Stimulated activated CD4-positive, alpha-beta T cell treated with anti-CD3 and anti-CD28 coated beads, Interleukin-12 subunit alpha, Interleukin-12 subunit beta, amount 100 ng/mL, for 4 hours (primary cell): ENCODE measurements around the gene ESPNL.
"Not testable (repeated sequence)": the region's sequence is repeated elsewhere in the genome, so short reads cannot be mapped to it uniquely, and the experiment has no call there.

Source experiments
- DNase-seq: peaks from one replicate; pipeline ENCODE4 v3.0.0-alpha.2; 2020

ESPNL gene, protein sequence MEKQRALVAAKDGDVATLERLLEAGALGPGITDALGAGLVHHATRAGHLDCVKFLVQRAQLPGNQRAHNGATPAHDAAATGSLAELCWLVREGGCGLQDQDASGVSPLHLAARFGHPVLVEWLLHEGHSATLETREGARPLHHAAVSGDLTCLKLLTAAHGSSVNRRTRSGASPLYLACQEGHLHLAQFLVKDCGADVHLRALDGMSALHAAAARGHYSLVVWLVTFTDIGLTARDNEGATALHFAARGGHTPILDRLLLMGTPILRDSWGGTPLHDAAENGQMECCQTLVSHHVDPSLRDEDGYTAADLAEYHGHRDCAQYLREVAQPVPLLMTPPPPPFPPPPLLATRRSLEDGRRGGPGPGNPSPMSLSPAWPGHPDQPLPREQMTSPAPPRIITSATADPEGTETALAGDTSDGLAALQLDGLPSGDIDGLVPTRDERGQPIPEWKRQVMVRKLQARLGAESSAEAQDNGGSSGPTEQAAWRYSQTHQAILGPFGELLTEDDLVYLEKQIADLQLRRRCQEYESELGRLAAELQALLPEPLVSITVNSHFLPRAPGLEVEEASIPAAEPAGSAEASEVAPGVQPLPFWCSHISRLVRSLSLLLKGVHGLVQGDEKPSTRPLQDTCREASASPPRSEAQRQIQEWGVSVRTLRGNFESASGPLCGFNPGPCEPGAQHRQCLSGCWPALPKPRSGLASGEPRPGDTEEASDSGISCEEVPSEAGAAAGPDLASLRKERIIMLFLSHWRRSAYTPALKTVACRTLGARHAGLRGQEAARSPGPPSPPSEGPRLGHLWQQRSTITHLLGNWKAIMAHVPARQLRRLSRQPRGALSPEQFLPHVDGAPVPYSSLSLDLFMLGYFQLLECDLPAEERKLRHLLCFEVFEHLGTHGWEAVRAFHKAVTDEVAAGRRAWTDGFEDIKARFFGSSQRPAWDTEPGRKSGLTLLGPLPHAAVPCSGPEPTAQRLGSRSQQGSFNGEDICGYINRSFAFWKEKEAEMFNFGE

DNA sequence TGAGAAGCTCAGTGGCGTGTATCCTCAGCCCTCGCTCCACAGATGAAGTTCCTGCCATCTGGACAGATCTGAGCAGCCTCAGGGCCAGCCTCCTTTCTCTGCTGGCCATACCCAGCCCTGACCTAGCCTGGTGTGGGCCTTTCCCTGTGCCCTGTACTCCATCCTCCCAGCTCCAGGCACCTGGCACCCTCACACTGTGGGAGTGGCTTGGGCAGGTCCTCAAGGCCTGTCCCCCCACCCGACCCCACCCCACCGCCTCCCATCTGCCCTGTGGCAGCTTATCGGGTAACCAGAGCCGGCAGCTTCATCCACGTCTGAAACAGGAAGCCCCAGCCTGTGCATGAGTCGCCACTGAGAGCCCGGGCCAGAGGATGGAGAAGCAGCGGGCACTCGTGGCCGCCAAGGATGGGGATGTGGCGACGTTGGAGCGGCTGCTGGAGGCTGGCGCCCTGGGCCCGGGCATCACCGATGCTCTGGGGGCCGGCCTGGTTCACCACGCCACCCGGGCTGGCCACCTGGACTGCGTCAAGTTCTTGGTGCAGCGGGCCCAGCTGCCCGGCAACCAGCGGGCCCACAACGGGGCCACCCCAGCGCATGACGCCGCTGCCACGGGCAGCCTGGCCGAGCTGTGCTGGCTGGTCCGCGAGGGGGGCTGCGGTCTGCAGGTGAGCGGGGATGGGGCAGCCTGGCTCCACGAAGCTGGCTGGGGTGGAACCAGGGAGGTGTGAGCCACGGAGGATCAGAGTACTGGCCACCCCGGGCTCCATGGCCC is at the start of gene ESPNL:
Gene ESPNL (plus strand): TSS at position 292 of the 772 bp plus-strand sequence. CDS start 80 bp downstream, at position 372.
- no peak for DNase-seq

DNA sequence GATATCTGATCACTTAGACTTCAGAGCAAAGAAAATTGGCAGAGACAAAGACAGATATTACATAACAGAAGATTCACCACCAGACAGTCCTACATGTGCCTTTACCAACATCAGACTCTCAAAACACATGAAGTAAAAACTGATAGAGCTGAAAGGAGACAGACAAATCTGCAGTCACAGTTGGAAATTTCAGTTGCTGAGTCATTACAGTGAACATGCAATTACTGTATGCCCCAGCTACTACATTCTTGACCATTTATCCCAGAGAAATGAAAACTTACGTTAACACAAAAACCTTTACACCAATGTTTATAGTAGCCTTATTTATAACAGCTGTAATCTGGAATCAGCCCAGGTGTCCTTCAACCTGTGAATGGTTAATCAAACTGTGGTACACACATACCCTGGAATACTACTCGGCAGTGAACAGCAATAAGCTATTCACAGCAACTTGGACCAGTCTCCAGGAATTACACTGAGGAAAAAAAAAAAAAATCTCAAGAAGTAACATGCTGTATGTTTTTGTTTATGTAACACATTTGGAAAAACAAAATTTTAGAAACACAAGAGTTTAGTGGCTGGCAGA is 46.9 kb upstream of the ESPNL start:
- DNase-seq, result no peak

DNA sequence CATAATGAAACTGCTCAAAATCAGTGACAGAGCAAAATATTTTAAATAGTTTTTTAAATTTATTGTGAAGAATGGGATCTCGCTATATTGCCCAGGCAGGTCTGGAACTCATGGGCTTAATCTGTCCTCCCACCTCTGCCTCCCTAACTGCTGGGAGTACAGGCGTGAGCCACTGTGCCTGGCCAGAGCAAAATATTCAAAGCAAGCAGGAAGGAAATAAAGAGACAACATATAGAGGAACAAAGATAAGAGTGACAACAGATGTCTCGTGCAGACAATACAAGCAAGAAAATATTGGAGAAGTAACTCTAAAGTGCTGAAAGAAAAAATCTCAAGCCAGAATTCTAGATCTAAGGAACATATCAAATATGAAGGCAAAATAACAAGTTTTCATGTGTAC is 44.3 kb upstream of the ESPNL start:
- DNase-seq, result no peak

DNA sequence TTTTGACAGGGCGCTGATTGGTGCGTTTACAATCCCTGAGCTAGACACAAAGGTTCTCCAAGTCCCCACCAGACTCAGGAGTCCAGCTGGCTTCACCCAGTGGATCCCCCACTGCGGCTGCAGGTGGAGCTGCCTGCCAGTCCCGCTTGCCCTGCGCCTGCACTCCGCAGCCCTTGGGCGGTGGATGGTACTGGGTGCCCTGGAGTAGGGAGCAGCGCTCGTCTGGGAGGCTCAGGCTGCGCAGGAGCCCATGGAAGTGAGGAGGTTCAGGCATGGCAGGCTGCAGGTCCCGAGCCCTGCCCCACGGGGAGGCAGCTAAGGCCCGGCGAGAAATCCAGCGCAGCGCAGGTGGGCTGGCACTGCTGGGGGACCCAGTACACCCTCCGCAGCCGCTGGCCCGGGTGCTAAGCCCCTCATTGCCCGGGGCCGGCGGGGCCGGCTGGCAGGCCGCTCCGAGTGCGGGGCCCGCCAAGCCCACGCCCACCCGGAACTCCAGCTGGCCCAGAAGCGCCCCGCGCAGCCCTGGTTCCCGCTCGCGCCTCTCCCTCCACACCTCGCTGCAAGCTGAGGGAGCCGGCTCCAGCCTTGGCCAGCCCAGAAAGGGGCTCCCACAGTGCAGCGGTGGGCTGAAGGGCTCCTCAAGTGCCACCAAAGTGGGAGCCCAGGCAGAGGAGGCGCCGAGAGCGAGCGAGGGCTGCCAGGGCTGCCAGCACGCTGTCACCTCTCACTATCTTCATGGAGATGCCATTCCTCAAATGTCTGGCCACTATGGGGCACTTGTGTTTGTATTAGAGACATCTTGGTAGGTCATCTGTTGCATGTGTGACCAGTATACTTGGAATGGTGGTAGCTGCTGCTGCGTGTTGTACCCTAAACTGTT is 42.2 kb upstream of the ESPNL start:
- DNase-seq, result not testable (repeated sequence)

DNA sequence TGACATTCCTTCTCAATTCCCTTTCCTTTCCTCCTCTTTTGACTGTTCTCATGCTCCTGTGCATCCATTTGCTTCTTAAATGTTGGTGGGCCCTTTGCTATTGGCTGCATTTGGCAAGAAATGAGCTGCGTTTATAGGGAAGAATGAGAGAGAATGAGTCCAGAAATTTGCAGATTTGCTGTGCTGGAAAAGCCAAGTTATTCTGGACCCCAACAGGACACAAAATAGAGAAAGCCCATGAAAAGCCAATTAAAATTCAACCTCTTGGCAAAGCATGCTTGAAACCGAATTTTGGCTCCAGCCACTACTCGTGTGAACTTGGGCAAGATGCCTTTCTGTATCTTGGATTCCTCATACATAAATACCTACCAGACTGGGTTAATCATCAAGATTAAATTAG is 40.6 kb upstream of the ESPNL start:
- DNase-seq, result no peak

DNA sequence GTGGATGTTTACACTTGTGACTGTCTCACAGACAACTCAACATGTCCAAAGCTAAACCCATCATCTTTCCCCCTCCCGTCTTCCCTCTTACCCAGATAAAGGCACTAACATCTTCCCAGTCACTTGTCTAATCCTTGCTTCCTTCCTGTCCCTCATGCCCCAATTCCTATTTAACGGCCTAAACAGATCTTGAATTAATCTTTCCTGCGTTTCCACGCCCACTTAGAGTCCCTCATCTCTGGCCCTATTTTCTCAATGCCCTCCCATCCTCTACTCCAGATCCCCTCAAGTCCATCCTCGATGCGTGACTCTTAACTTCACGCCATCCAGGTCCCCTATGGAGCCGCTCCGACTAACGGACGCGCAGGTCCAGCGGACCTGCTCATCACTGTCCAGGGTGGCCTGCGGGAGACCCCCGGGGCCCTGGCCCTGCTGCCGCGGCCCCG is 40.0 kb upstream of the ESPNL start:
- no peak for DNase-seq

DNA sequence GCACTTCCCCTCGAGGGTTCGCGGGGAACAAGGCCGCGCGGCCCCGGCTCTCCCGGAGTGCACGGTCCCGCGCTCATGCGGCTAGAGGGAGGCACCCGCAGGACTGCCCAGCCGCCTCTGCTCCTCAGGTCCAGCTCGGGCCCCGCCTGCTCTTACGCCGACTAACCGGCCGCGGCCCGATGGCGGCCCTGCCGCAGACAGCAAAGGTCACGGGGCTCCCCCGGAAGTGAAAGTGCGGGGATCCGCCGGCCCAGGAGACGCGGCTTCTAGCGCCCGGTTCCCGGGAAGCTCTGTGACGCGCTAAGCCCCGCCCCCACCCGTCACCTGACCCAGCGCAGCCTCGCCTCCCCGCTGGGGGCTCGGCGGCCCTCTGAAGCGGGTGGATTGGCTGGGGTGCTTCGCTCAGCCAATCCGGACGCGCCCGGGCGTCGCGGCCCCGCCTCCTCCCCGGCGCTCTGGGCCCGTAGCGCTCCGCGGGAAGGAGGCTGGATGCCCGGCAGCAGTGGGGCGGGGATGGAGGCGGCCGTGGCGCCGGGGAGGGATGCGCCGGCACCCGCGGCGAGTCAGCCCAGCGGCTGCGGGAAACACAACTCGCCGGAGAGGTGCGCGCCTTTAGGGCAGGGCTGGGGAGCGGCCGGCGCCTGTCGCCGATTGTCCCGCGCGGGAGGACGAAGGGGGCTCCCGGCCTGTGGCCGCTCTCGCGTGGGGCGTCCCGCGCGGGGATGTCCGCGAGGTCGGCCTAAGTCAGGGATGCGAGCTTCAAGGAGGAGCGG is 39.4 kb upstream of the ESPNL start, which contains the start of gene SCLY:
Gene SCLY (plus strand): TSS at position 460 of the 773 bp plus-strand sequence. CDS start 54 bp downstream, at position 514.
- DNase-seq, result peak; percentile 95

DNA sequence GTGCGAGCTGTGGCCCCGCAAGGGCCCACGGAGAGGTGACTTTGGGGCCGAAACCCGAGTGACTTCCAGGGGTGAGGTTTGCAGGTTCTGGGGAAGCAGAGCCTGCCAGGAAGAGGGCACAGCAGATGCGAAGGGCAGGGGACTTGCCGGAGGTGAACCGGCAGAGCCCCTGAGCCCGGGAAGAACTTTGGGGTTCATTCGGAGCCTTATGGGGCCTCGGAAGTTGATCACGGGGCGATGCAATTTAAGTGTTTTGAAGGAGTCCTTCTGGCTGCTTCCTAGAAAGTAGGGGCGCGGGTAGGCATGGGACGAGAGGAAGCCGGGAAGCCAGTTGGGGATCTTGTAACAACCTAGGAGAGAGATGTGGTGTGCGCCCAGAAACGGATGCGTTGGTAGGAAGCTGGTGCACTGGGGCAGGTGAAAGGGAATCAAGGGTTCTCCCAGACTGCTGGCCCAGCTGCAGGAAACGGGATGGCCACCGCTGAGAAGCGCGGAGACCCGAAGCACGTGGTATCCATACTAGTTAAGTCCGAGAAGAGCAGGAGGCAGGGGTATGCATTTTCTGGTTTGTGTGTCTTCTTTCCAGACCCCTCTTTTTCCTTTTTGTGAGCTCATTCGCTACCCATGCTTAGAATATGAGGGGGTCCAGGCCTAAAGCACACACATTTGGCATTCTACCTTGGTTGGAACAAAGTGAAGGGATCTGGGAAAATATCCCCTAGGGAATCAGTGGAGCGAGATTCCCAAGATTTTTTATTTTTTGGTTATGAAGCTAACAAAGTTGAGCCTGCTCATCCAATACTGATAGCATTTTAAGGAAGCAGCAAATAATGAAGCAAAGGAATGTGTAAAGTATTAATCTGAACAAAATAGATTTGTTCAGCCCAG is 38.6 kb upstream of the ESPNL start:
- peak; percentile 39 for DNase-seq

DNA sequence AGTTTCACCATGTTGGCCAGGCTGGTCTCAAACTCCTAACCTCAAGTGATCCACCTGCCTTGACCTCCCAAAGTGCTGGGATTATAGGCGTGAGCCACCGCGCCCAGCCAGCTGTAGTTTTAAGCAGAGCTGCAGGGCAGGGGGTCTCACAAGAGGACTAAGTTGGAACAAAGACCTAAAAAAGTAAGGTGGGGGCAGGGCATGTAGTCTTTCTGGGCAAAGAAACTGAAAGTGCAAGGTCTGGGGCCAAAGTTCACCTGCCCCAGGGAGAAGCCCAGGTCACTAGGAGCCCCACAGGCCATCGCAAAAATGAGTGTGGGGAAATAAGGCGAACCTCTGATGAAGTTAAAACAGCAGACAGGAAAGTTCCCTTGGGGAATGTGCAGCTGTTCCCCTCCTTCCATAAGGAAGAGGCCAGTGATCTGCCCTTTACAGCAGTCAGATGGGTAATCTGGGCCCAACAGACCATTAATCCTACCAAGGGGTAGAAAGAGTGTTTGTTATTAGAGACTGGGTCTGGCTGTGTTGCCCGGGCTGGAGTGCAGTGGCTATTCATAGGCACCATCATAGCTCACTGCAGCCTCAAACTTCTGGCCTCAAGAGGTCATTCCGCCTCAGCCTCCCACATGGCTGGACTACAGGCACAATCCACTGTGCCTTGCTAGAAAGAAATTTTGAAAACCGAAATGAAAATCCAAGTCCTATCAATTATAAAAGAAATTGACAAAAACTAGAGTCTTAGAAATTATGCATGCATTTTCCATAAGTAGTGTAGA is 36.5 kb upstream of the ESPNL start:
- no peak for DNase-seq

DNA sequence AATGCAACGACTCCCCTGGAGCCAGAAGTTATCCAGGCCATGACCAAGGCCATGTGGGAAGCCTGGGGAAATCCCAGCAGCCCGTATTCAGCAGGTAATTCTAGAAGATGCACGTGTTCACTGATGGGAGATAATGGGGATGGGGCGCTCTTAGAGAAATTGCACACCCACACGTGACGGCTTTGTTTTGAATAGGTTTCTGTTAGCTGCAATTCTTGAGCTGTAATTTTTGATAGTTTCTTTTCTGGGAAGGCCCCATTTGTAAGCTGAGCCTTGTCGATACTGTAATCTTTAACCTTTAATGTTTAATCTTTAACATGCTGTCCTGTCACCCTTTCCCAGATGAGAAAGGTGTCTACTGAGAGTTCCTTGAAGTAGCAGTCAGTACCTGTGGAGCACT is 35.8 kb upstream of the ESPNL start:
- DNase-seq, result no peak

DNA sequence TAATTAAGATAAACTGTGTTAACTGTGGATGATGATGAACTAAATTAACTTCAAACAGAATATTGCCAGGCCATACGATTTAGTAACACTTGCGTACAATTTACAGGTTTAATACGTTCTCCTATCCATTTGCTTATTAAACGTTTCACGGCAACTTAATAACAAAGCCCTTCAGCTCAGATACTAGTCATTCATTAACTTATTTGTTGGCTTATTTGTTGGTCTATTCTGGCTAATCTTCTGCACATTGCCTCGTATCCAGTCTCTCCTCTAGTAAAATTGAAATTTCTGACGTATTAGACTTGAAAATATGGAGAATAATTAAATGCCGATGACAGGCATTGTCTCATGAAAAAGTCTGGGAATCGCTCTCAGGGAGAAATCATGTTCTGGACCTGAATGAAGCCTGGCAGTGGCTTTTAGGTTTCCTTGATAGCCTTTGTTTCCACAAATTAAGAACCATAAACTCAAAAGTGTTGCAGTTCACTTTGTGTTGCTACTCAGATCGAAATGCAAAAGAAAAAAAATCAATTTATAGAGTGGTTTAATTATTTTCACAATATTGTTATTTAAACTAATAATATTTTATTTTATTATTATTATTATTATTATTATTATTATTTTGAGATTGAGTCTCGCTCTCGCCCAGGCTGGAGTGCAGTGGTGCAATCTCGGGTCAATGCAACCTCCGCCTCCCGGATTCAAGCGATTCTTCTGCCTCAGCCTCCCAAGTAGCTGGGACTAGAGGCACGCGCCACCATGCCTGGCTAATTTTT is 34.9 kb upstream of the ESPNL start:
- no peak for DNase-seq

DNA sequence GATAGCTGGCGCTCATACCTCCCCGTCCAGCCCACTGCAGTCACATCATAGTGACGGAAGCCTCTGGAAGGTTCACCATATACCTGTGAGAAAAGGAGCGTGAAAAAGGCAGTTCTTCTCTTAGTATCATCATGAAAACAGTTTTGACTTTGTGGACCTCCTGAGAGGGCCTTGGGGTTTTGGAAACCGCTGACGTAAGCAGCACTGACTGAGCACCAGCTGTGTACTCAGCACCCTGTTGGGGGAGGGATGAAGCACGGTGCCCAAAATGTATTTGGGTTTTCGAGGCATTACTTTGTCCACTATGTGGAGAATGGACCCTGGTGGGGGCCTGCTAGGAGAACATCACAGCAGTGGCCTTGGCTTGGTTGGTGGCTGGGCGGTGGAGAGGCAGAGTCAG is 33.9 kb upstream of the ESPNL start:
- no peak for DNase-seq

DNA sequence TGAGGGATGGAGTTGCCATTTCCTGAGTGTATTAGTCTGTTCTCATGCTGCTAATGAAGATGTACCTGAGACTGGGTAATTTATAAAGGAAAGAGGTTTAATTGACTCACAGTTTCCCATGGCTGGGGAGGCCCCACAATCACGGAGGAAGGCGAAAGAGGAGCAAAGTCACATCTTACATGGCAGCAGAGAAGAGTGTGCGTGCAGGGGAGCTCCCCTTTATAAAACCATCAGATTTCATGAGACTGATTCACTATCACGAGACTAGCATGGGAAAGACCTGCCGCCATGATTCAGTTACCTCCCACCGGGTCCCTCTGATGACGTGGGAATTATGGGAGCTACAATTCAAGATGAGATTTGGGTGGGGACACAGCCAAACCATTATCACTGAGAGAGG is 33.4 kb upstream of the ESPNL start:
- DNase-seq, result not testable (repeated sequence)

DNA sequence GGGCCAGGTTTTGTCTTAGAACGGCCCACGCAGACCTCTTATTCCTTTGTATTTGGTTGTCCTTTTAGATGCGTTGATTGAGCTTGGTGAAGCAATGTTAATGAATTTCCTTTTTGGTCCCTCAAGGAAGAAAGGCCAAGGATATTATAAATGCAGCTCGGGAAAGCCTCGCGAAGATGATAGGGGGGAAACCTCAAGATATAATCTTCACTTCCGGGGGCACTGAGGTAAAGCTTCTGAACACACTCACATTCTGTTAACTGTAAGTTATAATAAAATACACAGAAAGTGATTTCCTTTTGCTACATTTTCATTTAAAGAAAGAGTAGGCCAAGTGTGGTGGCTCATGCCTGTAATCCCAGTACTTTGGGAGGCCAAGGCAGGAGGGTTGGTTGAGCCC is 32.2 kb upstream of the ESPNL start:
- no peak for DNase-seq

DNA sequence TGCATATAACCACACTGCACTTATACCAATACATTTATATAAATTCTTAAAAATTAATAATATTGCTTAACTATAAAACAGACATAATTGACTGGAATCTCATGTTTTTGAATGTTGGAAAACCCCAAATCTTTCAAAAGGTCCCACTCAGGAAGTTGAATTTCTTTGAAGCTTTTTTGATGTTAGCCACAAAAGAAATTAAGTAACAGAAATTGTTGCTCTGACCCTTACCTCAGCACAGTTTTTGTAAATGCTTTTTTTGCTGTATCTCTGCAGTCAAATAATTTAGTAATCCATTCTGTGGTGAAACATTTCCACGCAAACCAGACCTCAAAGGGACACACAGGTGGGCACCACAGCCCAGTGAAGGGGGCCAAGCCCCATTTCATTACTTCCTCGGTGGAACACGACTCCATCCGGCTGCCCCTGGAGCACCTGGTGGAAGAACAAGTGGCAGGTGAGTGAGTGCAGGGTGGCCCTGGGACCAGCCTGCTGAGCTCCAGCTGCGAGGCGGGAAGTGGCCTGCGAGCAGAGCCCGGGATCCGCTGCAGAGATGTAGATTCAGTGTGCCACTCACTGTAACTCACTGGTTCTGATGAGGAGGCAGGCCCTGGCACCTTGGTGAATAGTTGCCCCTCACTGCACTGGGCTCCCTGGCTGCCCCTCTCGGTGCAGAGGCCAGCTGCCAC is 31.0 kb upstream of the ESPNL start:
- DNase-seq, result no peak

DNA sequence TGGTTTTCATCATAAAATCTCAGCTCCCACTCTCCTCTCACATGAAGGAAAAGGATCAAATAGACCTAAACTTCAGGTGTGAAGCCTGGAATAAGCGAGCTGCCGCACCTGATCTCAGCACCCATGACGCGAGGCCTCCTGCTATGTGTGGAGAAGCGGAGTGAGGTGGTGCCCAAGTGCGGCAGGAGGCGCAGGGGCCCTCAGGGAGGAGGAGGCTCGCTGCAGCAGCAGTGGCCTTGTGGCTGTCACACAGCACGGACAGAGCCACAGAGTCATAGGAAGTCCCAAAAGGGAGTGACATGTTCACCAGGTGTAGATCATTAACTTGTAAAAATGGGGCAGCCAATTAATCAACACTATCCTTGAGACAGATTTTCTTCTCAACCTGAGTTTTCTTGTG is 30.3 kb upstream of the ESPNL start:
- DNase-seq, result no peak

DNA sequence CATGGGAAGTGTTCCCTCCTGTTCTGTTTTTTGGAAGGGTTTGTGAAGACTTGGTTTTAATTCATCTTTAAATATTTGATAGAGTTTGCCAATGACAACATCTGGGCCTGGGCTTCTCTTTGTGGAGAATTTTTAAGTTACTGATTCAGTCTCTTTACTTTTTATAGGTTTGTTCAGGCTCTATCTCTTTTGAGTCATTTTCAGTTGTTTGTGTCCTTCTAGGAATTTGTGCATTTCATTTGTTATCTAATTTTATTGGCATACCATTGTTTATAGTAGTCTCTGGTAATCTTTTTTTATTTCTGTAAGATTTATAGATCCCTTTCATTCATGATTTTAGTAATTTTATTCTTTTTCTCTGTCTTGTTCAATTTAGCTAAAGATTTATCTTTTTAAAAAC is 24.7 kb upstream of the ESPNL start:
- DNase-seq, result no peak
